Astrocyte (in vitro differentiated cells and primary cell): ENCODE measurements around the gene UQCC5. TPM values are rescaled to one million over a fixed set of nuclear protein-coding genes. Genes with fewer than 3 reads are reported as not detected.
"Not testable (repeated sequence)": the region's sequence is repeated elsewhere in the genome, so short reads cannot be mapped to it uniquely, and the experiment has no call there.

Experiments
- DNase-seq: peaks from one replicate; pipeline ENCODE4 v3.0.0-alpha.2; 2010; ENCODE audit warnings: low read depth
- FAIRE-seq: peaks from 2 replicates; lab custom pipeline; 2011; peaks lifted over from hg19 to GRCh38; lab: Jason Lieb, UNC
- H2AFZ ChIP-seq: 2 replicates; pipeline ENCODE4 v1.6.0; 2012; ENCODE audit warnings: low read depth, low read length, inconsistent platforms
- H3K27ac ChIP-seq: 2 replicates; pipeline ENCODE4 v1.5.1; 2011; ENCODE audit warnings: low read depth, low read length, inconsistent platforms
- H3K27me3 ChIP-seq: 2 replicates; pipeline ENCODE4 v1.6.0; 2011; ENCODE audit warnings: low read length, inconsistent platforms; ENCODE audit not compliant: insufficient read depth
- H3K36me3 ChIP-seq: 2 replicates; pipeline ENCODE4 v1.5.1; 2011; ENCODE audit warnings: low read length, inconsistent platforms; ENCODE audit not compliant: insufficient read depth
- H3K4me1 ChIP-seq: 2 replicates; pipeline ENCODE4 v1.5.1; 2011; ENCODE audit warnings: low read length, inconsistent platforms; ENCODE audit not compliant: insufficient read depth
- H3K4me2 ChIP-seq: 2 replicates; pipeline ENCODE4 v1.6.0; 2012; ENCODE audit warnings: low read length, inconsistent platforms
- H3K4me3 ChIP-seq: 2 replicates; pipeline ENCODE4 v1.5.1; 2011; ENCODE audit warnings: low read depth, mild to moderate bottlenecking, low read length, inconsistent platforms; ENCODE audit not compliant: insufficient read depth
- H3K79me2 ChIP-seq: 2 replicates; pipeline ENCODE4 v1.6.0; 2012; ENCODE audit warnings: mild to moderate bottlenecking, low read length, inconsistent platforms; ENCODE audit not compliant: insufficient read depth
- H3K9ac ChIP-seq: 2 replicates; pipeline ENCODE4 v1.6.0; 2012; ENCODE audit warnings: mild to moderate bottlenecking, low read length, inconsistent platforms
- H3K9me3 ChIP-seq: 2 replicates; pipeline ENCODE4 v1.5.1; 2012; ENCODE audit warnings: low read depth, mild to moderate bottlenecking, low read length, inconsistent platforms; ENCODE audit not compliant: insufficient read depth
- H4K20me1 ChIP-seq: 2 replicates; pipeline ENCODE4 v1.6.0; 2012; ENCODE audit warnings: low read length, inconsistent platforms; ENCODE audit not compliant: insufficient read depth
- H3K27ac Mint-ChIP-seq: one replicate; pipeline ENCODE4 v1.8.0; 2021; ENCODE audit warnings: mild to moderate bottlenecking, mixed read lengths; ENCODE audit not compliant: unreplicated experiment
- H3K27me3 Mint-ChIP-seq: one replicate; pipeline ENCODE4 v1.8.0; 2021; ENCODE audit warnings: low read depth, mixed read lengths; ENCODE audit not compliant: unreplicated experiment
- H3K36me3 Mint-ChIP-seq: one replicate; pipeline ENCODE4 v1.8.0; 2021; ENCODE audit warnings: low read depth, mixed read lengths; ENCODE audit not compliant: unreplicated experiment
- H3K4me1 Mint-ChIP-seq: one replicate; pipeline ENCODE4 v1.8.0; 2021; ENCODE audit warnings: low read depth, mixed read lengths; ENCODE audit not compliant: unreplicated experiment
- H3K4me3 Mint-ChIP-seq: one replicate; pipeline ENCODE4 v1.8.0; 2021; ENCODE audit warnings: mild to moderate bottlenecking, moderate library complexity, mixed read lengths; ENCODE audit not compliant: unreplicated experiment
- H3K9me3 Mint-ChIP-seq: one replicate; pipeline ENCODE4 v1.8.0; 2021; ENCODE audit warnings: mild to moderate bottlenecking, mixed read lengths; ENCODE audit not compliant: unreplicated experiment
- EZH2 ChIP-seq: IDR thresholded peaks from 2 replicates; pipeline ENCODE4 v1.6.1; 2012; ENCODE audit warnings: mild to moderate bottlenecking, low read length, inconsistent platforms; ENCODE audit not compliant: insufficient read depth
- total RNA-seq: library from RNA; stranded (reverse); gene quantifications from 2 replicates; pipeline ENCODE4 v1.2.1, GENCODE V29; 2021
- TF ChIP-seq, protein P1 (sequence below): IDR thresholded peaks from 2 replicates; pipeline ENCODE4 v1.5.1; 2011; ENCODE audit warnings: low read depth, mild to moderate bottlenecking, inconsistent platforms, low read length, moderate library complexity; ENCODE audit not compliant: insufficient read depth

The UQCC5 gene
- total RNA-seq, 1 donor from 2014 or later: 22.9 TPM

DNA sequence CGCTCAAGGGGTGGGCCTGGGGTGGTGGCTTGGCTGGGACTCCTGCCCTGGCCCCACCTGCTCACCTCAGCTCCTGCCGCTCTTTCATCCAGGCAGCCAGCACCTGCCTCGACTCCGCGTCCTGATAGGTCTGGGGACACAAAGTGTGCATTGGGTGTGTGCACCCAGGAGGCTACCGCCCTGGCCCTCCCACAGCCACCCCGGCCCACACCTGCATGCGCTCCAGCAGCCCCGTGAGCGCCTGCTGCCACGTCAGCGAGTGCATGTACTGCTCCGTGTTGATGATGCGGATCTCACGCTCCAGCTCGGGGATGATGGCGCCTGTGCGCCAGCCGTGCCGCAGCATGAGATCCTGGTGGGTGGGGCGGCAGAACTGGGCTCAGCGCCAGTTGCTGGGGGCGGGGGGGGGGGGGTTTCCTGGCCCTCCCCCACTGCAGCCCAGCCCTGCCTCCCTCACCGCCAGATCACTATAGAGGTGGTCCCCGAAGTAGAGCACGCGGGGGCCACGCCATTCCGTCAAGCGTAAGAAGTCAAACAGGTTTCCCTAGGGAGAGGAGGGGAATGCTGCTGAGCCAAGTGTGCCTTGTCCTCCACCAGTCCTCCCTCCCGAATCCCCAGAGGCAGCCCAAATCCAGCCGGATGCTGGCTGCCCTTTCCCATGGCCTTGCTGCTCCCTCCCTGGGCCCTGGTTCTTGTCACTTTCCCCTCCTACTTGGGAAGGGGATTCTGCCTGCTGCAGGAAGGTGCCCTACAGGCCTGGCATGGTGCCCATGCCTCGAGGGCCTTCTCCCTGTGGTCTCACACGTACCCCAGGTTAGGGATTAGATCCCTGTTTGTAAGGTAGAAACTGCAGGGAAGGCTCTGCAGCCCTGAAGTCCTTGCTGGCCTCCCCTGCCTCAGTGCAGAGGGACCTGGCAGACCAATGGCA is 11.4 kb upstream of the UQCC5 start:
- FAIRE-seq: no peak
- no peak overlapping the region for H3K27ac Mint-ChIP-seq

DNA sequence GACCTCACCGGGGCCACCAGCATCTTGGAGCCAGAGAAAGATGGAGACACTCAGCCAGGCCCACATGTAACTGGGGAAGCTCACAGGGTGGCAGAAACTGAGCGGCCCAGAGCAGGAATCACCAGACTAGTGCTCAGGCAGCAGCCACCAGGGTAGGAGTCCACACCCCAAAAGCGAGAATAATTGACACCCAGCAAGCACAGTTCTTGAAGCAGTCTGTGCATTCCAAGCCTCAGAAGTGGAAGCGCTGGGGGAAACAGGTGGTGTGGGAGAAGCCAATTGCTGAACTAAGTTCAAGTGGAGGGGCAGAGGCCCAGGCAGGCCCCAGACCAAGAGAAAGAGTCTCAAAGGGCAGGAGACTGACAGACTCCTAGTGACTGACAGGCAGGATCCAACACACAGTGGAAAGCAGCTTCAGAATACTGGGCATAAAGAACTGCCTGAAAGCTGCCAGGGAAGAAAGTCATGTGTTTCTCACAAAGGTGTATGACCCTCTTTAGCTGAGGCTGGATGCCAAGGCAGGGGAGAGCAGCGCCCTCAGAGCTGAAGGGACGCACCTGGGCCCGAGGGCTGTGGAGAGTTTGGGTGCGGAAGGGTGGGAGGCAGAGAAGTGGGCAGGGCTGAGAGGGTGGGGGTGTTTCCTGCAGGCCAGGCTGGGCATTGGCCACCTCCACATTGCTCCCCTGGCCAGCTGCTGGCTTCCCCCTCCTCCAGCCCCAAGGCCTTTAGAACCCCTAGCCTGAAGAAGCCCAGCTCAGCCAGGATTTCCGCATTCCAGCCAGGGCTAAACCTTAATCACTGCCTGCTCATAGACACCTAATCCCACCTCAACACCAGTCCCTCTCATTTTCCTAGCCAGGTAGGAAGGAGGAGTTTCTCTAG is 10.5 kb upstream of the UQCC5 start:
- DNase-seq (no peak), FAIRE-seq (no peak)
- no peak for TF ChIP-seq EZH2
- TF ChIP-seq, protein P1, sequence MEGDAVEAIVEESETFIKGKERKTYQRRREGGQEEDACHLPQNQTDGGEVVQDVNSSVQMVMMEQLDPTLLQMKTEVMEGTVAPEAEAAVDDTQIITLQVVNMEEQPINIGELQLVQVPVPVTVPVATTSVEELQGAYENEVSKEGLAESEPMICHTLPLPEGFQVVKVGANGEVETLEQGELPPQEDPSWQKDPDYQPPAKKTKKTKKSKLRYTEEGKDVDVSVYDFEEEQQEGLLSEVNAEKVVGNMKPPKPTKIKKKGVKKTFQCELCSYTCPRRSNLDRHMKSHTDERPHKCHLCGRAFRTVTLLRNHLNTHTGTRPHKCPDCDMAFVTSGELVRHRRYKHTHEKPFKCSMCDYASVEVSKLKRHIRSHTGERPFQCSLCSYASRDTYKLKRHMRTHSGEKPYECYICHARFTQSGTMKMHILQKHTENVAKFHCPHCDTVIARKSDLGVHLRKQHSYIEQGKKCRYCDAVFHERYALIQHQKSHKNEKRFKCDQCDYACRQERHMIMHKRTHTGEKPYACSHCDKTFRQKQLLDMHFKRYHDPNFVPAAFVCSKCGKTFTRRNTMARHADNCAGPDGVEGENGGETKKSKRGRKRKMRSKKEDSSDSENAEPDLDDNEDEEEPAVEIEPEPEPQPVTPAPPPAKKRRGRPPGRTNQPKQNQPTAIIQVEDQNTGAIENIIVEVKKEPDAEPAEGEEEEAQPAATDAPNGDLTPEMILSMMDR: no peak
- Mint-ChIP-seq H3K27me3 (peaks cover 2% of the 10 kb centered on the region), H3K9me3 (no peaks in the 10 kb centered on the region), H3K4me1 (peaks cover 10% of the 10 kb centered on the region), H3K27ac (no peak overlapping the region), H3K4me3 (peak overlapping the region; percentile 60), H3K36me3 (peaks cover 21% of the 10 kb centered on the region)
- Histone ChIP-seq H3K27ac (no peak overlapping the region), H2AFZ (no peak overlapping the region), H3K4me3 (no peak overlapping the region), H3K4me2 (no peak overlapping the region), H3K4me1 (peaks cover 12% of the 10 kb centered on the region), H3K36me3 (peaks cover 29% of the 10 kb centered on the region), H3K9ac (no peak overlapping the region), H3K27me3 (no peaks in the 10 kb centered on the region), H3K79me2 (peaks cover 30% of the 10 kb centered on the region), H3K9me3 (no peaks in the 10 kb centered on the region), H4K20me1 (peaks cover 72% of the 10 kb centered on the region)

More for the DNA sequence above, 11.4 kb upstream of the UQCC5 start:
- peaks cover 63% of the 10 kb centered on the region for H4K20me1 ChIP-seq
- Mint-ChIP-seq H3K9me3 (no peaks in the 10 kb centered on the region), H3K27me3 (peaks cover 2% of the 10 kb centered on the region), H3K4me3 (no peak overlapping the region), H3K36me3 (peaks cover 21% of the 10 kb centered on the region), H3K4me1 (peaks cover 8% of the 10 kb centered on the region)
- no peaks in the 10 kb centered on the region for H3K9me3 ChIP-seq
- H3K27ac ChIP-seq: no peak overlapping the region
- H3K4me2 ChIP-seq: no peak overlapping the region
- no peak overlapping the region for H3K9ac ChIP-seq
- no peak for DNase-seq
- peaks cover 29% of the 10 kb centered on the region for H3K36me3 ChIP-seq
- H2AFZ ChIP-seq: no peak overlapping the region
- H3K79me2 ChIP-seq: peaks cover 20% of the 10 kb centered on the region
- H3K27me3 ChIP-seq: no peaks in the 10 kb centered on the region
- peaks cover 3% of the 10 kb centered on the region for H3K4me1 ChIP-seq
- TF ChIP-seq EZH2: no peak
- TF ChIP-seq, protein P1: no peak
- H3K4me3 ChIP-seq: no peak overlapping the region

DNA sequence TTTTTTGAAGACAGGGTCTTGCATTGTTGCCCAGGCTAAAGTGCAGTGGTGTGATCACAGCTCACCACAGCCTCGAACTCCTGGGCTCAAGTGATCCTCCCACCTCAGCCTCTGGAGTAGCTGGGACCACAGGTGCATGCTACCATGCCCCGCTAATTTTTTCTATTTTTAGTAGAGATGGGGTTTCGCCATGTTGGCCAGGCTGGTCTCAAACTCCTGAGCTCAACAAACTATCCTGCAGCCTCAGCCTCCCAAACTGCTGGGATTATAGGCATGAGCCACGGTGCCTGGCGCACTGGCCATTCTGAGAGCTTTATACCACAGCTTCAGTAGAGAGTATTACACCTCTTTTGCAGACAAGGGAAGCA is 9.8 kb upstream of the UQCC5 start:
- H3K4me2 ChIP-seq, H3K9me3 Mint-ChIP-seq, DNase-seq, H2AFZ ChIP-seq, H3K27ac Mint-ChIP-seq, H3K27me3 Mint-ChIP-seq, H3K4me1 Mint-ChIP-seq, H3K9me3 ChIP-seq, FAIRE-seq, H3K4me3 ChIP-seq, H3K4me3 Mint-ChIP-seq, H3K27me3 ChIP-seq, H3K27ac ChIP-seq, H3K9ac ChIP-seq: not testable (repeated sequence)
- peaks cover 21% of the 10 kb centered on the region for H3K36me3 Mint-ChIP-seq
- H3K79me2 ChIP-seq: peaks cover 37% of the 10 kb centered on the region
- peaks cover 78% of the 10 kb centered on the region for H4K20me1 ChIP-seq
- peaks cover 19% of the 10 kb centered on the region for H3K4me1 ChIP-seq
- H3K36me3 ChIP-seq: peaks cover 29% of the 10 kb centered on the region
